ENCODE data around the gene ZCCHC14. TPM values are rescaled to one million over a fixed set of nuclear protein-coding genes. Genes with fewer than 3 reads are reported as not detected.
"Not testable (repeated sequence)": the region's sequence is repeated elsewhere in the genome, so short reads cannot be mapped to it uniquely, and the experiment has no call there.

Gene ZCCHC14
- total RNA-seq, 3 donors from 2014 or later = 14.7 to 18.0 (median 15.9) TPM

- not testable (repeated sequence) for ATAC-seq; DNase-seq; H3K9me3 Mint-ChIP-seq; H3K27me3 Mint-ChIP-seq (ENCODE audit: low read depth); H3K36me3 Mint-ChIP-seq (ENCODE audit: insufficient read depth)
- Mint-ChIP-seq H3K4me1 (ENCODE audit: low read depth) (peaks cover 59% of the 10 kb centered on the region), H3K4me3 (peak overlapping the region; percentile 85)
Measured at GRCh38 chr16:87384875-87385167, 108.0 kb downstream of the ZCCHC14 start.

GRCh38 chr16:87384162-87384874 lies 108.5 kb downstream of the ZCCHC14 start:
- Mint-ChIP-seq H3K27me3 (ENCODE audit: low read depth) (peaks cover 2% of the 10 kb centered on the region), H3K9me3 (no peaks in the 10 kb centered on the region), H3K36me3 (ENCODE audit: insufficient read depth) (no peaks in the 10 kb centered on the region), H3K4me3 (peak overlapping the region; percentile 85), H3K4me1 (ENCODE audit: low read depth) (peaks cover 57% of the 10 kb centered on the region)
- ATAC-seq = peak; percentile 5 to 10
- DNase-seq = no peak

GRCh38 chr16:87383505-87384161 lies 109.2 kb downstream of the ZCCHC14 start, which contains the start of gene FBXO31:
TSS of gene FBXO31 (minus strand) at chr16:87383776. CDS start at chr16:87383744, 32 bp downstream.
- H3K27me3 Mint-ChIP-seq (ENCODE audit: low read depth) = peaks cover 2% of the 10 kb centered on the region
- DNase-seq (peak; percentile 93), ATAC-seq (peak; percentile 73 to 77)
- H3K4me1 Mint-ChIP-seq (ENCODE audit: low read depth) = peaks cover 57% of the 10 kb centered on the region
- H3K4me3 Mint-ChIP-seq = peak within 1 kb of the TSS; percentile 89
- H3K36me3 Mint-ChIP-seq (ENCODE audit: insufficient read depth) = no peaks in the 10 kb centered on the region
- H3K9me3 Mint-ChIP-seq = no peaks in the 10 kb centered on the region

- H3K4me3 Mint-ChIP-seq = peak overlapping the region; percentile 89
- no peaks in the 10 kb centered on the region for H3K36me3 Mint-ChIP-seq (ENCODE audit: insufficient read depth)
- no peaks in the 10 kb centered on the region for H3K9me3 Mint-ChIP-seq
- ATAC-seq = no peak
- H3K27me3 Mint-ChIP-seq (ENCODE audit: low read depth) = peaks cover 2% of the 10 kb centered on the region
- no peak for DNase-seq
- H3K4me1 Mint-ChIP-seq (ENCODE audit: low read depth) = peaks cover 45% of the 10 kb centered on the region
Measured at GRCh38 chr16:87382023-87382785, 110.6 kb downstream of the ZCCHC14 start.

GRCh38 chr16:87380881-87381280 lies 111.9 kb downstream of the ZCCHC14 start:
- DNase-seq (no peak), ATAC-seq (no peak)
- Mint-ChIP-seq H3K9me3 (no peaks in the 10 kb centered on the region), H3K4me1 (ENCODE audit: low read depth) (peaks cover 47% of the 10 kb centered on the region), H3K36me3 (ENCODE audit: insufficient read depth) (peaks cover 2% of the 10 kb centered on the region), H3K27me3 (ENCODE audit: low read depth) (peaks cover 2% of the 10 kb centered on the region), H3K4me3 (peak overlapping the region; percentile 89)

GRCh38 chr16:87380403-87380802 lies 112.4 kb downstream of the ZCCHC14 start:
- no peak for DNase-seq
- H3K36me3 Mint-ChIP-seq (ENCODE audit: insufficient read depth) = peaks cover 4% of the 10 kb centered on the region
- ATAC-seq = no peak
- H3K27me3 Mint-ChIP-seq (ENCODE audit: low read depth) = peaks cover 2% of the 10 kb centered on the region
- H3K9me3 Mint-ChIP-seq = no peaks in the 10 kb centered on the region
- peak overlapping the region; percentile 89 for H3K4me3 Mint-ChIP-seq
- peaks cover 48% of the 10 kb centered on the region for H3K4me1 Mint-ChIP-seq (ENCODE audit: low read depth)

GRCh38 chr16:87379312-87379752 lies 113.5 kb downstream of the ZCCHC14 start:
- not testable (repeated sequence) for ATAC-seq; H3K9me3 Mint-ChIP-seq; H3K4me3 Mint-ChIP-seq; H3K36me3 Mint-ChIP-seq (ENCODE audit: insufficient read depth); DNase-seq; H3K27me3 Mint-ChIP-seq (ENCODE audit: low read depth)
- H3K4me1 Mint-ChIP-seq (ENCODE audit: low read depth) = peaks cover 48% of the 10 kb centered on the region

- Mint-ChIP-seq H3K4me3 (no peak overlapping the region), H3K9me3 (no peaks in the 10 kb centered on the region)
Measured at GRCh38 chr16:87376660-87377059, 116.2 kb downstream of the ZCCHC14 start.

GRCh38 chr16:87375426-87376135 lies 117.2 kb downstream of the ZCCHC14 start:
- DNase-seq (no peak), ATAC-seq (no peak)
- Mint-ChIP-seq H3K27me3 (ENCODE audit: low read depth) (no peaks in the 10 kb centered on the region), H3K4me3 (no peak overlapping the region), H3K4me1 (ENCODE audit: low read depth) (peaks cover 43% of the 10 kb centered on the region), H3K9me3 (no peaks in the 10 kb centered on the region), H3K36me3 (ENCODE audit: insufficient read depth) (peaks cover 6% of the 10 kb centered on the region)

More at GRCh38 chr16:87376660-87377059, 116.2 kb downstream of the ZCCHC14 start:
- peaks cover 47% of the 10 kb centered on the region for H3K4me1 Mint-ChIP-seq (ENCODE audit: low read depth)
- DNase-seq (no peak), ATAC-seq (no peak)
- H3K36me3 Mint-ChIP-seq (ENCODE audit: insufficient read depth) = peaks cover 6% of the 10 kb centered on the region
- no peaks in the 10 kb centered on the region for H3K27me3 Mint-ChIP-seq (ENCODE audit: low read depth)

- DNase-seq (no peak), ATAC-seq (no peak)
- H3K9me3 Mint-ChIP-seq = no peaks in the 10 kb centered on the region
- no peak overlapping the region for H3K4me3 Mint-ChIP-seq
- H3K27me3 Mint-ChIP-seq (ENCODE audit: low read depth) = no peaks in the 10 kb centered on the region
- H3K36me3 Mint-ChIP-seq (ENCODE audit: insufficient read depth) = peaks cover 6% of the 10 kb centered on the region
- H3K4me1 Mint-ChIP-seq (ENCODE audit: low read depth) = peaks cover 39% of the 10 kb centered on the region
Measured at GRCh38 chr16:87374313-87374712, 118.5 kb downstream of the ZCCHC14 start.

- Mint-ChIP-seq H3K4me1 (ENCODE audit: low read depth) (peaks cover 52% of the 10 kb centered on the region), H3K36me3 (ENCODE audit: insufficient read depth) (peaks cover 8% of the 10 kb centered on the region), H3K27me3 (ENCODE audit: low read depth) (no peaks in the 10 kb centered on the region), H3K9me3 (no peaks in the 10 kb centered on the region), H3K4me3 (no peak overlapping the region)
- ATAC-seq (no peak), DNase-seq (no peak)
Measured at GRCh38 chr16:87372305-87372704, 120.5 kb downstream of the ZCCHC14 start.

GRCh38 chr16:87371261-87371866 lies 121.5 kb downstream of the ZCCHC14 start:
- Mint-ChIP-seq H3K9me3 (no peaks in the 10 kb centered on the region), H3K27me3 (ENCODE audit: low read depth) (no peaks in the 10 kb centered on the region), H3K4me3 (no peak overlapping the region), H3K36me3 (ENCODE audit: insufficient read depth) (peaks cover 13% of the 10 kb centered on the region), H3K4me1 (ENCODE audit: low read depth) (peaks cover 46% of the 10 kb centered on the region)
- ATAC-seq = no peak
- no peak for DNase-seq

GRCh38 chr16:87369796-87370719 lies 122.8 kb downstream of the ZCCHC14 start:
- Mint-ChIP-seq H3K27me3 (ENCODE audit: low read depth) (no peaks in the 10 kb centered on the region), H3K36me3 (ENCODE audit: insufficient read depth) (peaks cover 14% of the 10 kb centered on the region), H3K4me1 (ENCODE audit: low read depth) (peaks cover 44% of the 10 kb centered on the region), H3K9me3 (no peaks in the 10 kb centered on the region), H3K4me3 (no peak overlapping the region)
- DNase-seq = no peak
- ATAC-seq = no peak

All from activated T-cell treated with anti-CD3 and anti-CD28 coated beads, Interleukin-2, amount 50 U/mL, for 4 hours (primary cell).